ENCODE measurements around the gene XXYLT1. TPM values are rescaled to one million over a fixed set of nuclear protein-coding genes. Genes with fewer than 3 reads are reported as not detected.
A peak's percentile ranks its signal among the peaks of the same experiment; 100 is the strongest.

XXYLT1 gene
- total RNA-seq, 4 donors from 2014 or later, result 9.6 to 17.7 (median 13.2) TPM

DNA sequence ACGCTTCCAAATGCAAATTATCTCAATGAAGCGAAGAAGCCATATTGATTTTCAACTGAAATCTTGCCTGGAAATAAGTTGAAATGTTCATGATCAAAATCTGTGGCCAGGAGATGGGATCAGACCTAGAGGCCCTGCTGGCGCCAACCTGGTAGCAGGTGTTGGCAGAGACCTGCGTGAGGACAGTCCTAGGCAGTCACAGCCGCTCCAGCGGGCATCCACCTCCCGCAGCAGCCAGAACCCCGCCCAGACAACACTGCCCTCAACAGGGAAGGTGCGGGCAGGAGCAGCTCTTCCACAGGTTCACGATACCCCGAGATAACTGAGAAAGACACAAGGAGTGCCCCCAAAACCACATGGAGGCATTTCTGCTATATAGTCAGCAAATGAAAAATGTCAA, 145.3 kb downstream of the XXYLT1 start:
- Histone ChIP-seq H3K27me3 (no peaks in the 10 kb centered on the region), H3K9me3 (no peaks in the 10 kb centered on the region), H3K27ac (no peak overlapping the region), H3K4me3 (no peak overlapping the region), H3K4me1 (peaks cover 0 to 10% (median 1%) of the 10 kb centered on the region in 4 donors), H3K36me3 (no peaks in the 10 kb centered on the region)
- DNase-seq (ENCODE audit: low spot score in 2 of 2), result no peak
- WGBS, 2 donors, result 94 to 99% methylated on average over 11 of the region's 11 CpGs
- TF ChIP-seq, protein P1, sequence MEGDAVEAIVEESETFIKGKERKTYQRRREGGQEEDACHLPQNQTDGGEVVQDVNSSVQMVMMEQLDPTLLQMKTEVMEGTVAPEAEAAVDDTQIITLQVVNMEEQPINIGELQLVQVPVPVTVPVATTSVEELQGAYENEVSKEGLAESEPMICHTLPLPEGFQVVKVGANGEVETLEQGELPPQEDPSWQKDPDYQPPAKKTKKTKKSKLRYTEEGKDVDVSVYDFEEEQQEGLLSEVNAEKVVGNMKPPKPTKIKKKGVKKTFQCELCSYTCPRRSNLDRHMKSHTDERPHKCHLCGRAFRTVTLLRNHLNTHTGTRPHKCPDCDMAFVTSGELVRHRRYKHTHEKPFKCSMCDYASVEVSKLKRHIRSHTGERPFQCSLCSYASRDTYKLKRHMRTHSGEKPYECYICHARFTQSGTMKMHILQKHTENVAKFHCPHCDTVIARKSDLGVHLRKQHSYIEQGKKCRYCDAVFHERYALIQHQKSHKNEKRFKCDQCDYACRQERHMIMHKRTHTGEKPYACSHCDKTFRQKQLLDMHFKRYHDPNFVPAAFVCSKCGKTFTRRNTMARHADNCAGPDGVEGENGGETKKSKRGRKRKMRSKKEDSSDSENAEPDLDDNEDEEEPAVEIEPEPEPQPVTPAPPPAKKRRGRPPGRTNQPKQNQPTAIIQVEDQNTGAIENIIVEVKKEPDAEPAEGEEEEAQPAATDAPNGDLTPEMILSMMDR (IDR thresholded peaks at IDR 0.05), result no peak
- TF ChIP-seq POLR2A (IDR thresholded peaks at IDR 0.05) (no peak), EP300 (IDR thresholded peaks at IDR 0.05) (no peak)

DNA sequence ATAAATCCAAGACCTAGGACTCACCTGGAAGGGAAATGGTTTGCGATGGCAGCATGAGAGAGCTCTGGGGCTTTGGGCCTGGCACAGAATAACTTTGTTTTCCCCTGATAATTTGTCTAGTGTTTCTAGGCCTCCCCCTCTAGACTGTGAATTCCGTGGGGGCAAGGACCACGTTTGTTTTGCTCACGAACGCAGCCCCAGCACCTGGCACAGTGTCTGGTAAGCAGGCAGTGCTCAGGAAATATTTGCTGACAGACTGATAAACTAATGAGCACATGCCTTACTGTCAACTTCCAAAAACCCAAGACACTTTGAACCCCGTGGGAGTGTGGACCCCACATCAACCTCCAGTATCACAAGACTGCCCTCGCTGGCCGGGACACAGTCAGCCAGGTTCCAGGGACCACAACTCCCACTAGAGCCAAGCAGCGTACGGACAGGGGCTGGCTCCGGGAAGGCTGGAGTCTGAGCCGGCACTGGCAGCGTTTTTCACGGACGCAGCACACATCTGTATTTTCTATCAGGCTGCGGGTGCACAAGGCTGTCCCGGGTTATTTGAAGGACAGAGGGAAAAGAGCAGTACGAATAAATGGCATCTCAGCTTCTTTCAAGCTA, 146.5 kb downstream of the XXYLT1 start:
- 77% methylated on average over 18 of the region's 18 CpGs for WGBS, 2 donors
- no peak overlapping the region for H3K4me3 ChIP-seq
- H3K4me1 ChIP-seq, result peaks cover 0 to 22% (median 10%) of the 10 kb centered on the region in 4 donors
- H3K27ac ChIP-seq, result no peak overlapping the region
- H3K9me3 ChIP-seq, result no peaks in the 10 kb centered on the region
- H3K27me3 ChIP-seq, result no peaks in the 10 kb centered on the region
- H3K36me3 ChIP-seq, result no peaks in the 10 kb centered on the region
- no peak for DNase-seq (ENCODE audit: low spot score in 2 of 2)
- TF ChIP-seq EP300 (IDR thresholded peaks at IDR 0.05), result no peak
- TF ChIP-seq, protein P1 (IDR thresholded peaks at IDR 0.05), result no peak
- TF ChIP-seq POLR2A (IDR thresholded peaks at IDR 0.05), result no peak

DNA sequence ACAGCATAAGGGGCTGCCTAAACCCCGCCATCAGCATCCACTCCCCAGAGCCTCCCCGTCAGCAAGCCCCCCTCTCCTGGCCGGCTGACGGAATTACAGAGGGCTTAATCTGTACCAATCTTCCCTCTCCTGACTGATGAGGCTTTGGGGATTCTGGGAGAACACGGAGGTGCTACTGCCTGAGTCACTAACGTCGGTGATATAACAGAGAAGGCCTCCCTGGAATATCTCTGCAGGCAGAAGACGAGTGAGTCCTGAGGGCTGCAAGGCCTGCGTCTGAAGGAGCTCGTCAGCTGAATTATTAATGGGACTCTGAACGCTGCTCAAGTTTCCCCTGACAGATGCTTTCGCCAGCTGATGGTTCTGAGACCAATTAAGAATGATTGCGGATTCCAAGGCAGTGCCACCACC, 147.7 kb downstream of the XXYLT1 start:
- Histone ChIP-seq H3K4me1 (peaks cover 0 to 24% (median 11%) of the 10 kb centered on the region in 4 donors), H3K27ac (no peak overlapping the region), H3K9me3 (no peaks in the 10 kb centered on the region), H3K4me3 (no peak overlapping the region), H3K27me3 (no peaks in the 10 kb centered on the region), H3K36me3 (no peaks in the 10 kb centered on the region)
- TF ChIP-seq POLR2A (IDR thresholded peaks at IDR 0.05), result no peak
- no peak for TF ChIP-seq EP300 (IDR thresholded peaks at IDR 0.05)
- TF ChIP-seq, protein P1 (IDR thresholded peaks at IDR 0.05), result no peak
- DNase-seq (ENCODE audit: low spot score in 2 of 2), result no peak
- 83% methylated on average over 13 of the region's 13 CpGs for WGBS, 2 donors

DNA sequence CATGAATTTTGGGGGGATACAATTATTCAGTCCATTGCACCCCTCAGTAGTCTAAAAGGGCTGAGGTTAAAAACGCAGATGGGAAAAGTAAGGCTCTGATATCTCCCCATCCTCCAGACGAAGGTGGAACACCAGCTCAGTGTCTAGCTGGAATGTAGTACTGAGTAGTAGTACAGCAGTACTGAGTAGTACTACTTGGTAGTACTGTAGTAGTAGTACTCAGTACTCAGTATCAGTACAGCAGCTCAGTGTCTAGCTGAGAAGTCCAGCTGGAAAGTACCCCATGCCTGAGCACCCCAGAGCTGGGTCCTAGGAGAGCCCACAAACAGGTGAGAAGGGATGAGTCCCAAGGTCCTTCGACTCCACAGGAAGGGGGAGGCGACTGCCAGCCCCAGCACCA, 148.7 kb downstream of the XXYLT1 start:
- H3K27ac ChIP-seq, result no peak overlapping the region
- H3K27me3 ChIP-seq, result no peaks in the 10 kb centered on the region
- no peak for DNase-seq (ENCODE audit: low spot score in 2 of 2)
- 89 to 96% methylated on average over 4 of the region's 4 CpGs for WGBS, 2 donors
- no peaks in the 10 kb centered on the region for H3K9me3 ChIP-seq
- no peak overlapping the region for H3K4me3 ChIP-seq
- H3K36me3 ChIP-seq, result no peaks in the 10 kb centered on the region
- TF ChIP-seq POLR2A (IDR thresholded peaks at IDR 0.05) (no peak), EP300 (IDR thresholded peaks at IDR 0.05) (no peak)
- TF ChIP-seq, protein P1 (IDR thresholded peaks at IDR 0.05), result no peak
- peaks cover 0 to 32% (median 11%) of the 10 kb centered on the region in 4 donors for H3K4me1 ChIP-seq

DNA sequence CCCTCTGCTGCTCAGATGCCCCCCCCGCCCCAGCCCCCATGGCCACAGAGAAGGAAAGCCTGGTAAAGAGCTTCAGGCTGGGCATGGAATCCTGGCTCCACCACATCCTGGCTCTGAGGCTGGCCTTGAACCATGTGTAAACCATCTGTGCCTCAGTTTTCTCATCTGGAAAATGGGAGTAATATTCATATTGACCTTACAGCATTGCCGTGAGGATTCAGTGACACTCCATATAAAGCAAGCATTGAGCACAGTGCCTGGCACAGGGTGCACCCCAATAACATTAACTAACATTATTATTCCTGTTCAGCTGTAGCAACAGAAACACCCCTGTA, 150.7 kb downstream of the XXYLT1 start:
- TF ChIP-seq, protein P1 (IDR thresholded peaks at IDR 0.05), result no peak
- TF ChIP-seq POLR2A (IDR thresholded peaks at IDR 0.05) (no peak), EP300 (IDR thresholded peaks at IDR 0.05) (no peak)
- Histone ChIP-seq H3K4me1 (peaks cover 0 to 32% (median 11%) of the 10 kb centered on the region in 4 donors), H3K4me3 (no peak overlapping the region), H3K27ac (peak overlapping the region; percentile 27 to 87 (median 62)), H3K36me3 (no peaks in the 10 kb centered on the region), H3K9me3 (no peaks in the 10 kb centered on the region), H3K27me3 (no peaks in the 10 kb centered on the region)
- WGBS, 2 donors, result 91 to 92% methylated on average over 1 to 2 of the region's 2 CpGs
- no peak for DNase-seq (ENCODE audit: low spot score in 2 of 2)

Data from tibial nerve (tissue), 4 donors.